Measurements from ENCODE around the gene DCUN1D2. TPM values are rescaled to one million over a fixed set of nuclear protein-coding genes. Genes with fewer than 3 reads are reported as not detected.

Gene DCUN1D2
- total RNA-seq, 1 donor from 2014 or later, result 17.0 TPM

GRCh38 chr13:113407531-113408393, 82.7 kb downstream of the DCUN1D2 start:
- Mint-ChIP-seq H3K9me3 (ENCODE audit: low read depth) (no peaks in the 10 kb centered on the region), H3K27ac (ENCODE audit: unreplicated experiment) (no peak overlapping the region), H3K27me3 (ENCODE audit: low read depth) (no peaks in the 10 kb centered on the region), H3K36me3 (ENCODE audit: low read depth) (no peaks in the 10 kb centered on the region), H3K4me3 (ENCODE audit: unreplicated experiment) (no peak overlapping the region), H3K4me1 (ENCODE audit: low read depth) (peaks cover 56% of the 10 kb centered on the region)
- TF ChIP-seq, protein P1, sequence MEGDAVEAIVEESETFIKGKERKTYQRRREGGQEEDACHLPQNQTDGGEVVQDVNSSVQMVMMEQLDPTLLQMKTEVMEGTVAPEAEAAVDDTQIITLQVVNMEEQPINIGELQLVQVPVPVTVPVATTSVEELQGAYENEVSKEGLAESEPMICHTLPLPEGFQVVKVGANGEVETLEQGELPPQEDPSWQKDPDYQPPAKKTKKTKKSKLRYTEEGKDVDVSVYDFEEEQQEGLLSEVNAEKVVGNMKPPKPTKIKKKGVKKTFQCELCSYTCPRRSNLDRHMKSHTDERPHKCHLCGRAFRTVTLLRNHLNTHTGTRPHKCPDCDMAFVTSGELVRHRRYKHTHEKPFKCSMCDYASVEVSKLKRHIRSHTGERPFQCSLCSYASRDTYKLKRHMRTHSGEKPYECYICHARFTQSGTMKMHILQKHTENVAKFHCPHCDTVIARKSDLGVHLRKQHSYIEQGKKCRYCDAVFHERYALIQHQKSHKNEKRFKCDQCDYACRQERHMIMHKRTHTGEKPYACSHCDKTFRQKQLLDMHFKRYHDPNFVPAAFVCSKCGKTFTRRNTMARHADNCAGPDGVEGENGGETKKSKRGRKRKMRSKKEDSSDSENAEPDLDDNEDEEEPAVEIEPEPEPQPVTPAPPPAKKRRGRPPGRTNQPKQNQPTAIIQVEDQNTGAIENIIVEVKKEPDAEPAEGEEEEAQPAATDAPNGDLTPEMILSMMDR (IDR thresholded peaks at IDR 0.05), result no peak
- peak; percentile 94 for DNase-seq (ENCODE audit: low spot score)

GRCh38 chr13:113407103-113407530, 83.4 kb downstream of the DCUN1D2 start:
- Mint-ChIP-seq H3K36me3 (ENCODE audit: low read depth) (no peaks in the 10 kb centered on the region), H3K4me1 (ENCODE audit: low read depth) (peaks cover 62% of the 10 kb centered on the region), H3K4me3 (ENCODE audit: unreplicated experiment) (no peak overlapping the region), H3K9me3 (ENCODE audit: low read depth) (no peaks in the 10 kb centered on the region), H3K27ac (ENCODE audit: unreplicated experiment) (no peak overlapping the region), H3K27me3 (ENCODE audit: low read depth) (no peaks in the 10 kb centered on the region)
- TF ChIP-seq, protein P1 (IDR thresholded peaks at IDR 0.05), result no peak
- DNase-seq (ENCODE audit: low spot score), result peak; percentile 93

DNA sequence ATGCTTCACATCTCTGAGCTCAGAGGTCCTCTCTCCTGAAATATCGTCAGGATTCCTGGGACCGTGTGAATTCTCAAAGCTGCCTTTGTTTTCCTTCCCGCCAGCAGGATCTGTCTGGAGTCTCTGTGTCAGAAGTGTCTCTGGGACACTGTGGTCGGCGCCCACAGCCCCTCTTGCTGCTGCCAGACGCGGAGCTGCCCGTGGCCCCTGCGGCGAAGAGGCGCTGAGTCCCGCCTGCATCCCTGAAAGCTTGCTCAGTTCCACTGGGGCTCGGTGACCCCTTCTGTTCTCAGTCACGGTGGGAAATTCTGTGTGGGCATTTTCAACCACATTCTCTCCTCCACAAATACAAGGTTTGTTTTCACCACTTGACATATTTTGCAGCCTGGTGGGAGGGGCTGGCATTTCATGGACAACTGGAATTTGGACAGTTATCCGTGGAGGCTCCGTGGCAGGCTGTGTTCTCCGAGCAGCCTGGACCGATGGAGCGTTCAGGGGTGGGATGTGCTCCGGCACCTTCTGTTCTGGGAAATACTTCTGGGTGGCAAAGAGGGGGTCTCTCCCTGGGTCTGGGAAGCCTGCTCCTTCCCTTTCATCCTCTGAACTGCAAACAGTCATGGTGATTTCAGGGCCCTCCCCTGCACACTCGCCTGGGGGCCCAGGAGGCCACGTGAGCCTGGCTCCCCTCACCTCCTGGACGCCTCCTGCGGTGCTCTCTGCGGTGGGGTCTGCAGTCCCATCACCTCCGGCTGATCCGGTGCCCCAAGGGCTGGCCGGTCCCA, 84.0 kb downstream of the DCUN1D2 start:
- TF ChIP-seq, protein P1 (IDR thresholded peaks at IDR 0.05), result no peak

More for the DNA sequence above, 84.0 kb downstream of the DCUN1D2 start:
- Mint-ChIP-seq H3K4me1 (ENCODE audit: low read depth) (peaks cover 62% of the 10 kb centered on the region), H3K27ac (ENCODE audit: unreplicated experiment) (peak overlapping the region; percentile 75), H3K36me3 (ENCODE audit: low read depth) (no peaks in the 10 kb centered on the region), H3K9me3 (ENCODE audit: low read depth) (no peaks in the 10 kb centered on the region), H3K4me3 (ENCODE audit: unreplicated experiment) (peak overlapping the region; percentile 47), H3K27me3 (ENCODE audit: low read depth) (no peaks in the 10 kb centered on the region)
- DNase-seq (ENCODE audit: low spot score), result peak; percentile 71

Other genes starting within 250 kb of the DCUN1D2 start
- 329 to 361 TPM (median 332 TPM) in 3 replicates for gene LAMP1, start 193.5 kb downstream of the DCUN1D2 start, total RNA-seq
- gene GRTP1, start 126.6 kb downstream of the DCUN1D2 start, total RNA-seq, result 1.3 to 1.7 TPM (median 1.7 TPM) in 3 replicates
- gene ADPRHL1, start 37.2 kb downstream of the DCUN1D2 start, total RNA-seq, result 6.3 to 8.8 TPM (median 8.4 TPM) in 3 replicates
- gene TFDP1, start 94.0 kb upstream of the DCUN1D2 start, total RNA-seq, result 52.8 to 76.0 TPM (median 54.3 TPM) in 3 replicates
- gene ATP4B, start 167.5 kb upstream of the DCUN1D2 start, total RNA-seq, result not detected in 3 replicates
- gene GRK1, start 176.5 kb upstream of the DCUN1D2 start, total RNA-seq, result 0.07 TPM in 1 of 3 replicates, not detected in the others

Measured in chondrocyte (in vitro differentiated cells).